Measurements from ENCODE around the gene NFKB1. TPM values are rescaled to one million over a fixed set of nuclear protein-coding genes. Genes with fewer than 3 reads are reported as not detected.
A peak's percentile ranks its signal among the peaks of the same experiment; 100 is the strongest.

The NFKB1 gene
- total RNA-seq, 1 donor from 2014 or later, result 24.6 TPM

DNA sequence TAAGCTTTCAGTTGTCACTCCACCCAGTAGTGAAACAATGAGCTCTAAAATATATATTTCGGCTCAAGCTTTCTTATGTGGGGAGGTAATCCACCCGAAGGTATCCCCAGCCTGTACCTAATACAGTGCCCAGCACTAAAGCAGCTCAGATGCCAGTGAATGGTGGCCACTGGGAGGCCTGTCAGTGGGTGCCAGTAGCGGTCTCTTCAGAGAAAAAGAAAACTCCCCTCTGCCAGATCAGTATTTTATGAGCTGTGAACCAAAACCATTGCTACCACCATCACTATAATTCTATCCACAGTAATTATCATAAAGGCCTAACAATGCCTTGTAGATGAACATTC lies 835 bp upstream of the NFKB1 start:
- TF ChIP-seq, protein P1, sequence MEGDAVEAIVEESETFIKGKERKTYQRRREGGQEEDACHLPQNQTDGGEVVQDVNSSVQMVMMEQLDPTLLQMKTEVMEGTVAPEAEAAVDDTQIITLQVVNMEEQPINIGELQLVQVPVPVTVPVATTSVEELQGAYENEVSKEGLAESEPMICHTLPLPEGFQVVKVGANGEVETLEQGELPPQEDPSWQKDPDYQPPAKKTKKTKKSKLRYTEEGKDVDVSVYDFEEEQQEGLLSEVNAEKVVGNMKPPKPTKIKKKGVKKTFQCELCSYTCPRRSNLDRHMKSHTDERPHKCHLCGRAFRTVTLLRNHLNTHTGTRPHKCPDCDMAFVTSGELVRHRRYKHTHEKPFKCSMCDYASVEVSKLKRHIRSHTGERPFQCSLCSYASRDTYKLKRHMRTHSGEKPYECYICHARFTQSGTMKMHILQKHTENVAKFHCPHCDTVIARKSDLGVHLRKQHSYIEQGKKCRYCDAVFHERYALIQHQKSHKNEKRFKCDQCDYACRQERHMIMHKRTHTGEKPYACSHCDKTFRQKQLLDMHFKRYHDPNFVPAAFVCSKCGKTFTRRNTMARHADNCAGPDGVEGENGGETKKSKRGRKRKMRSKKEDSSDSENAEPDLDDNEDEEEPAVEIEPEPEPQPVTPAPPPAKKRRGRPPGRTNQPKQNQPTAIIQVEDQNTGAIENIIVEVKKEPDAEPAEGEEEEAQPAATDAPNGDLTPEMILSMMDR (conservative IDR thresholded peaks at IDR 0.05), result no peak
- H3K4me3 Mint-ChIP-seq, result peak overlapping the region; percentile 86
- H3K36me3 Mint-ChIP-seq (ENCODE audit: low read depth), result no peaks in the 10 kb centered on the region
- H3K27ac Mint-ChIP-seq (ENCODE audit: unreplicated experiment), result no peak overlapping the region
- peaks cover 41% of the 10 kb centered on the region for H3K4me1 Mint-ChIP-seq
- no peak for DNase-seq (ENCODE audit: low read depth, low spot score)
- no peaks in the 10 kb centered on the region for H3K9me3 Mint-ChIP-seq
- no peaks in the 10 kb centered on the region for H3K27me3 Mint-ChIP-seq (ENCODE audit: low read depth)

DNA sequence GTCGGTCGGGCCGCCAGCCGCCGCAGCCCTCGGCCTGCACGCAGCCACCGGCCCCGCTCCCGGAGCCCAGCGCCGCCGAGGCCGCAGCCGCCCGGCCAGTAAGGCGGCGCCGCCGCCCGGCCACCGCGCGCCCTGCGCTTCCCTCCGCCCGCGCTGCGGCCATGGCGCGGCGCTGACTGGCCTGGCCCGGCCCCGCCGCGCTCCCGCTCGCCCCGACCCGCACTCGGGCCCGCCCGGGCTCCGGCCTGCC lies 213 bp downstream of the NFKB1 start:
- TF ChIP-seq, protein P1 (conservative IDR thresholded peaks at IDR 0.05), result no peak
- no peaks in the 10 kb centered on the region for H3K36me3 Mint-ChIP-seq (ENCODE audit: low read depth)
- H3K27ac Mint-ChIP-seq (ENCODE audit: unreplicated experiment), result no peak overlapping the region
- H3K9me3 Mint-ChIP-seq, result no peaks in the 10 kb centered on the region
- peaks cover 41% of the 10 kb centered on the region for H3K4me1 Mint-ChIP-seq
- DNase-seq (ENCODE audit: low read depth, low spot score), result peak; percentile 45
- no peaks in the 10 kb centered on the region for H3K27me3 Mint-ChIP-seq (ENCODE audit: low read depth)
- peak overlapping the region; percentile 58 for H3K4me3 Mint-ChIP-seq

DNA sequence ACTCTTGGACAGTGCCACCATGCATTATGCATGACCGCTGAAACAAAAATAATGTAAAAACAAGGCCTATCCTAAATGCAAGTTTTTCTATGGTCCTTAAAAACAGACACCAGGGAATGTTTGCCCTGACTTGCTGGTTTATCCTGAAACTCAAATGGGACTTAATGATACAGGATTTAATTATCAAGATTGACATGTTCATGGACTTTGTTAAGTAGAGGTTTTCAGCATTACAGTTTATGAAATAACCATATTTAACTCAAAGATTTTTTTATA lies 1.3 kb downstream of the NFKB1 start:
- no peak for DNase-seq (ENCODE audit: low read depth, low spot score)
- TF ChIP-seq, protein P1 (conservative IDR thresholded peaks at IDR 0.05), result no peak
- H3K36me3 Mint-ChIP-seq (ENCODE audit: low read depth), result no peaks in the 10 kb centered on the region
- peak overlapping the region; percentile 94 for H3K27ac Mint-ChIP-seq (ENCODE audit: unreplicated experiment)
- H3K27me3 Mint-ChIP-seq (ENCODE audit: low read depth), result no peaks in the 10 kb centered on the region
- peak overlapping the region; percentile 93 for H3K4me3 Mint-ChIP-seq
- H3K4me1 Mint-ChIP-seq, result peaks cover 35% of the 10 kb centered on the region
- H3K9me3 Mint-ChIP-seq, result no peaks in the 10 kb centered on the region

DNA sequence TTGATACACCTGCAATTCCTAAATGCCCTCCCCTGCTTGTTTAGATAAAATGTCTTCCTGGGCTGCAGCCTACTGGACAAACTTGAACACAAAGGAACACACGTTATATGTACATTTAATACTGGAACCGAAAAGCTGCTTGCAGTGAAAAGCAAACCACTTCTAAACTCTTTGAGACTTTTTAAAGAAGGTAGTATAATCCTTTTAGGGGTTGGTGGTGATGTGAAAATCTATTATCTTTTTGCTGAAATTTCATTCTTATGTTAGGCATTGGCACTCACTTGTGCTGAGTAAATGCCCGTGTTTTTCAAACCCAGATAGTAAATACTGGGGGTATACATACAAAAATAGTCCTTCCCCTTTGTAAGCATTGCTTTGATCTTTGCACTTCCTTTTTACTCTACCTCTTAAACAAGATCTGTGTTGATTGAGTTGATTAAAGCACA lies 2.2 kb downstream of the NFKB1 start:
- Mint-ChIP-seq H3K9me3 (no peaks in the 10 kb centered on the region), H3K4me3 (peak overlapping the region; percentile 82), H3K36me3 (ENCODE audit: low read depth) (no peaks in the 10 kb centered on the region), H3K4me1 (peaks cover 35% of the 10 kb centered on the region), H3K27me3 (ENCODE audit: low read depth) (no peaks in the 10 kb centered on the region), H3K27ac (ENCODE audit: unreplicated experiment) (no peak overlapping the region)
- no peak for DNase-seq (ENCODE audit: low read depth, low spot score)
- TF ChIP-seq, protein P1 (conservative IDR thresholded peaks at IDR 0.05), result no peak

DNA sequence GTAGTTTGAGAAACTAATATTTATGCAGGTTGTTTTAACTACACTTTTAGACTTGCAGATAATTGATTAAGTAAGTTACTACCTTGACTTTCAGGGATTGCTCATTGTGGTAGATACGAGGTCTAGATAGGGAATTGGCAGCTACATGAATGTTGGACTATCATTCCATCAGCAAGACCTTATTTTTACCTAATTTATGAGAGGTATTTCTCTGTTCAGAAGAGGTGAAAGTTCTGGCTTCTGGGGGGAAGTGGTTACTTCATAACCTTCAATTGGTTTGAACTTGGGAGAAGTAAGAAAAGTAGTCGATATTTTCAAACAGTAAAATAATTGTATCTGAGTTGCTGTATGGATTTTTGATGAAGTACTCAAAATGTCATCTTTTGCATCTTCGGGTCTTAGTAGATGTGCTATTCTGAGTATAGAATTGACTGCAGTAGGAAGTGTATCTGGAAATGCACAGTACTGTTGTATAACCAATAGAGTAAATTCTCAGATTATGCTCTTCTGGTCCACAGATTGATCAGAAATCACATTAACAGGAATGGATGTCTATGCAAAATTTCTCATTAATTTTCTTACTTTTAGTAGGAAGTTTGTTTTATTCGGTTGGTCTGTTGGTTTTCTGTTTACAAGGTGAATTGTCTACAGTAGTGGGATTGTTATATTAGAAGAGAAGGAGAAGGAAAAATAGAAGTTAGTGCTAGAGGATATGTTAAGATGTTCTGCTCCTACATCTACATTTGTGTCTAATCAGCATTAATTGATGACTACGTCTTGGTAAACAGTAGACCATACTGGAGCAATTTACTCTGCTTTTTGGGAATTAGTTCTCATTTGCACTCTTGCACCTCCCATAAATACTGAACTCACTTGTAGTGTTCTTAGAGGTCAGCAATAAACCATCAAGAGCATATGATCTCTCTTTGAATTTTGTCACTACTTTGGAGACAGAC lies 3.0 kb downstream of the NFKB1 start:
- peaks cover 35% of the 10 kb centered on the region for H3K4me1 Mint-ChIP-seq
- H3K27ac Mint-ChIP-seq (ENCODE audit: unreplicated experiment), result no peak overlapping the region
- H3K36me3 Mint-ChIP-seq (ENCODE audit: low read depth), result no peaks in the 10 kb centered on the region
- DNase-seq (ENCODE audit: low read depth, low spot score), result no peak
- H3K27me3 Mint-ChIP-seq (ENCODE audit: low read depth), result no peaks in the 10 kb centered on the region
- peak overlapping the region; percentile 82 for H3K4me3 Mint-ChIP-seq
- TF ChIP-seq, protein P1 (conservative IDR thresholded peaks at IDR 0.05), result no peak
- no peaks in the 10 kb centered on the region for H3K9me3 Mint-ChIP-seq
